H9 (cell line): ENCODE measurements around the gene CD300A. TPM values are rescaled to one million over a fixed set of nuclear protein-coding genes. Genes with fewer than 3 reads are reported as not detected.

ENCODE experiments used
- DNase-seq: peaks from one replicate; pipeline ENCODE4 v3.0.0-alpha.2; 2017
- H2AFZ ChIP-seq: one replicate; pipeline ENCODE4 v1.6.1; 2013; ENCODE audit warnings: mild to moderate bottlenecking, low read length, control low read depth, moderate library complexity
- H2AK5ac ChIP-seq: 2 replicates; pipeline ENCODE4 v1.6.1; 2013; ENCODE audit warnings: low read length, control low read depth, mixed read lengths; ENCODE audit not compliant: insufficient read length
- H2BK120ac ChIP-seq: one replicate; pipeline ENCODE4 v1.6.1; 2013; ENCODE audit warnings: low read depth, mild to moderate bottlenecking, low read length, control low read depth, inconsistent platforms; ENCODE audit not compliant: poor library complexity, severe bottlenecking
- H2BK12ac ChIP-seq: 2 replicates; pipeline ENCODE4 v1.6.1; 2013; ENCODE audit warnings: low read length, control low read depth, mixed read lengths, low read depth; ENCODE audit not compliant: insufficient read length
- H2BK15ac ChIP-seq: 2 replicates; pipeline ENCODE4 v1.6.1; 2013; ENCODE audit warnings: low read depth, low read length, control low read depth
- H2BK20ac ChIP-seq: one replicate; pipeline ENCODE4 v1.6.1; 2013; ENCODE audit warnings: low read depth, mild to moderate bottlenecking, low read length, control low read depth, inconsistent platforms; ENCODE audit not compliant: poor library complexity, severe bottlenecking
- H2BK5ac ChIP-seq: 2 replicates; pipeline ENCODE4 v1.6.1; 2013; ENCODE audit warnings: low read length, control low read depth, mixed read lengths; ENCODE audit not compliant: insufficient read length
- H3K14ac ChIP-seq: 2 replicates; pipeline ENCODE4 v1.6.1; 2013; ENCODE audit warnings: low read length, control low read depth; ENCODE audit not compliant: insufficient read depth
- H3K18ac ChIP-seq: 2 replicates; pipeline ENCODE4 v1.6.1; 2013; ENCODE audit warnings: low read depth, mild to moderate bottlenecking, mixed read lengths, low read length, control low read depth; ENCODE audit not compliant: insufficient read length
- H3K23ac ChIP-seq: 2 replicates; pipeline ENCODE4 v1.6.1; 2013; ENCODE audit warnings: low read length, control low read depth, mixed read lengths, low read depth; ENCODE audit not compliant: insufficient read length
- H3K23me2 ChIP-seq: 2 replicates; pipeline ENCODE4 v1.6.1; 2013; ENCODE audit warnings: low read depth, mild to moderate bottlenecking, mixed read lengths, low read length, control low read depth; ENCODE audit not compliant: insufficient read length, poor library complexity, severe bottlenecking
- H3K27ac ChIP-seq: 2 replicates; pipeline ENCODE4 v1.5.1; 2013; ENCODE audit warnings: low read length, control low read depth, mixed read lengths, low read depth; ENCODE audit not compliant: insufficient read length
- H3K27me3 ChIP-seq: 2 replicates; pipeline ENCODE4 v1.6.1; 2013; ENCODE audit warnings: low read length, control low read depth, inconsistent platforms; ENCODE audit not compliant: insufficient read depth
- H3K4ac ChIP-seq: 2 replicates; pipeline ENCODE4 v1.6.1; 2013; ENCODE audit warnings: low read depth, mild to moderate bottlenecking, control low read depth, inconsistent platforms, low read length, moderate library complexity
- H3K4me1 ChIP-seq: 2 replicates; pipeline ENCODE4 v1.6.1; 2013; ENCODE audit warnings: low read length, control low read depth, inconsistent platforms; ENCODE audit not compliant: insufficient read depth
- H3K4me2 ChIP-seq: 2 replicates; pipeline ENCODE4 v1.6.1; 2013; ENCODE audit warnings: low read length, control low read depth, mixed read lengths; ENCODE audit not compliant: insufficient read length, insufficient read depth
- H3K56ac ChIP-seq: 2 replicates; pipeline ENCODE4 v1.6.1; 2013; ENCODE audit warnings: low read depth, mild to moderate bottlenecking, mixed read lengths, low read length, control low read depth; ENCODE audit not compliant: insufficient read length
- H3K79me1 ChIP-seq: 2 replicates; pipeline ENCODE4 v1.6.1; 2013; ENCODE audit warnings: low read depth, mild to moderate bottlenecking, moderate library complexity, low read length, control low read depth, inconsistent platforms; ENCODE audit not compliant: insufficient read depth, poor library complexity, severe bottlenecking
- H3K79me2 ChIP-seq: 2 replicates; pipeline ENCODE4 v1.6.1; 2013; ENCODE audit warnings: low read length, control low read depth, inconsistent platforms; ENCODE audit not compliant: insufficient read depth
- H3K9ac ChIP-seq: 2 replicates; pipeline ENCODE4 v1.6.1; 2013; ENCODE audit warnings: low read length, control low read depth, mixed read lengths; ENCODE audit not compliant: insufficient read length; ENCODE audit errors: extremely low read depth
- H3K9me3 ChIP-seq: one replicate; pipeline ENCODE4 v1.6.1; 2013; ENCODE audit warnings: low read depth, low read length, inconsistent platforms; ENCODE audit not compliant: control insufficient read depth
- H3T11ph ChIP-seq: one replicate; pipeline ENCODE4 v1.6.1; 2013; ENCODE audit warnings: mild to moderate bottlenecking, low read length, control low read depth, inconsistent platforms
- H4K20me1 ChIP-seq: one replicate; pipeline ENCODE4 v1.6.1; 2013; ENCODE audit not compliant: control insufficient read depth, insufficient read length, insufficient read depth
- H4K5ac ChIP-seq: 2 replicates; pipeline ENCODE4 v1.6.1; 2013; ENCODE audit warnings: low read depth, mild to moderate bottlenecking, mixed read lengths, low read length, control low read depth; ENCODE audit not compliant: insufficient read length
- H4K8ac ChIP-seq: replicated peaks from 2 replicates; pipeline ENCODE4 v1.6.1; 2013; ENCODE audit warnings: low read length, control low read depth, mixed read lengths, low read depth; ENCODE audit not compliant: insufficient read length
- H4K91ac ChIP-seq: 2 replicates; pipeline ENCODE4 v1.6.1; 2013; ENCODE audit warnings: low read depth, mild to moderate bottlenecking, moderate library complexity, mixed read lengths, low read length, control low read depth; ENCODE audit not compliant: insufficient read length
- H3K27ac Mint-ChIP-seq, 3 experiments: 2 replicates in 2 of 3; 3 replicates in 1 of 3; pipeline ENCODE4 v1.8.0; 2020 to 2021; ENCODE audit warnings: mixed read lengths in 3 of 3, mild to moderate bottlenecking in 1 of 3, moderate library complexity in 1 of 3
- H3K27me3 Mint-ChIP-seq: 2 replicates; pipeline ENCODE4 v1.8.0; 2021; ENCODE audit warnings: low read depth, mild to moderate bottlenecking, moderate library complexity, mixed read lengths
- H3K36me3 Mint-ChIP-seq, 3 experiments: 2 replicates in 2 of 3; 3 replicates in 1 of 3; pipeline ENCODE4 v1.8.0; 2020 to 2021; ENCODE audit warnings: low read depth in 3 of 3, mixed read lengths in 3 of 3; ENCODE audit not compliant: insufficient read depth in 1 of 3
- H3K4me1 Mint-ChIP-seq, 2 experiments: 2 replicates each; pipeline ENCODE4 v1.8.0; 2020; ENCODE audit warnings: mixed read lengths in 2 of 2
- H3K4me3 Mint-ChIP-seq, 2 experiments: 2 replicates in 1 of 2; 3 replicates in 1 of 2; pipeline ENCODE4 v1.8.0; 2020 to 2021; ENCODE audit warnings: mild to moderate bottlenecking in 2 of 2, mixed read lengths in 2 of 2, moderate library complexity in 1 of 2
- H3K9me3 Mint-ChIP-seq, 2 experiments: 2 replicates in 1 of 2; 3 replicates in 1 of 2; pipeline ENCODE4 v1.8.0; 2020; ENCODE audit warnings: mild to moderate bottlenecking in 2 of 2, mixed read lengths in 2 of 2, moderate library complexity in 1 of 2
- WGBS: extraction: QIAGEN DNeasy Blood & Tissue Kit; methylation state at CpG from one replicate; pipeline ENCODE4 v1.1.7; 2013; ENCODE audit warnings: missing lambda C conversion rate, low lambda C conversion rate, mixed read lengths; ENCODE audit not compliant: insufficient read length; ENCODE audit errors: extremely low coverage; 5-methylcytosine and 5-hydroxymethylcytosine counted together
- total RNA-seq: library from RNA; stranded (reverse); gene quantifications from 2 replicates; pipeline ENCODE4 v1.2.1, GENCODE V29; 2021
- TF ChIP-seq, protein P1 (sequence below): fragments of 200-600 bp; sonication (generic); conservative IDR thresholded peaks from 3 replicates; pipeline ENCODE4 v1.8.0; 2021; ENCODE audit warnings: antibody characterized with exemption, mild to moderate bottlenecking

CD300A gene
- total RNA-seq, 1 experiment from 2014 or later, result not detected

- no CpG with 5 or more reads among the region's 11 CpGs for WGBS
- H3K27me3 Mint-ChIP-seq, result peaks cover 66% of the 10 kb centered on the region
Observed at GRCh38 chr17:74524653-74525464, 58.4 kb downstream of the CD300A start.

More at GRCh38 chr17:74524653-74525464, 58.4 kb downstream of the CD300A start:
- H3K23me2 ChIP-seq, result no peaks in the 10 kb centered on the region
- Mint-ChIP-seq H3K36me3 (no peaks in the 10 kb centered on the region; a peak in 1 of 7 replicates), H3K27ac (no peak overlapping the region; a peak in 1 of 7 replicates), H3K9me3 (peaks cover under 1 to 6% of the 10 kb centered on the region in 2 experiments; a peak in 4 of 5 replicates), H3K4me1 (no peaks in the 10 kb centered on the region), H3K4me3 (no peak overlapping the region)
- no peak overlapping the region for H3K4ac ChIP-seq
- H3T11ph ChIP-seq, result no peak overlapping the region
- no peak overlapping the region for H2BK12ac ChIP-seq
- H4K5ac ChIP-seq, result no peak overlapping the region
- H4K8ac ChIP-seq, result no peak overlapping the region
- H3K18ac ChIP-seq, result no peak overlapping the region
- H2AFZ ChIP-seq, result no peak overlapping the region
- no peak overlapping the region for H3K14ac ChIP-seq
- no peak overlapping the region for H2BK120ac ChIP-seq
- H3K4me2 ChIP-seq, result no peak overlapping the region
- H2BK20ac ChIP-seq, result no peak overlapping the region
- H3K9me3 ChIP-seq, result no peaks in the 10 kb centered on the region
- no peak overlapping the region for H2AK5ac ChIP-seq
- H3K27ac ChIP-seq, result no peak overlapping the region
- H3K79me1 ChIP-seq, result no peaks in the 10 kb centered on the region
- TF ChIP-seq, protein P1, sequence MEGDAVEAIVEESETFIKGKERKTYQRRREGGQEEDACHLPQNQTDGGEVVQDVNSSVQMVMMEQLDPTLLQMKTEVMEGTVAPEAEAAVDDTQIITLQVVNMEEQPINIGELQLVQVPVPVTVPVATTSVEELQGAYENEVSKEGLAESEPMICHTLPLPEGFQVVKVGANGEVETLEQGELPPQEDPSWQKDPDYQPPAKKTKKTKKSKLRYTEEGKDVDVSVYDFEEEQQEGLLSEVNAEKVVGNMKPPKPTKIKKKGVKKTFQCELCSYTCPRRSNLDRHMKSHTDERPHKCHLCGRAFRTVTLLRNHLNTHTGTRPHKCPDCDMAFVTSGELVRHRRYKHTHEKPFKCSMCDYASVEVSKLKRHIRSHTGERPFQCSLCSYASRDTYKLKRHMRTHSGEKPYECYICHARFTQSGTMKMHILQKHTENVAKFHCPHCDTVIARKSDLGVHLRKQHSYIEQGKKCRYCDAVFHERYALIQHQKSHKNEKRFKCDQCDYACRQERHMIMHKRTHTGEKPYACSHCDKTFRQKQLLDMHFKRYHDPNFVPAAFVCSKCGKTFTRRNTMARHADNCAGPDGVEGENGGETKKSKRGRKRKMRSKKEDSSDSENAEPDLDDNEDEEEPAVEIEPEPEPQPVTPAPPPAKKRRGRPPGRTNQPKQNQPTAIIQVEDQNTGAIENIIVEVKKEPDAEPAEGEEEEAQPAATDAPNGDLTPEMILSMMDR, result no peak
- no peak overlapping the region for H3K9ac ChIP-seq
- H3K27me3 ChIP-seq, result no peaks in the 10 kb centered on the region
- no peaks in the 10 kb centered on the region for H4K20me1 ChIP-seq
- H2BK5ac ChIP-seq, result no peak overlapping the region
- peak; percentile 18 for DNase-seq
- no peak overlapping the region for H4K91ac ChIP-seq
- no peaks in the 10 kb centered on the region for H3K79me2 ChIP-seq
- no peak overlapping the region for H3K56ac ChIP-seq
- no peak overlapping the region for H2BK15ac ChIP-seq
- no peak overlapping the region for H3K23ac ChIP-seq
- no peaks in the 10 kb centered on the region for H3K4me1 ChIP-seq
